T-helper 2 cell treated with Interferon-gamma antibody and Interleukin-4, amounts not matched to agents 100 ng/mL and 5 ng/mL, for 36 hours (primary cell): Measurements from ENCODE around the gene YDJC. TPM values are rescaled to one million over a fixed set of nuclear protein-coding genes. Genes with fewer than 3 reads are reported as not detected.
"Not testable (repeated sequence)": the region's sequence is repeated elsewhere in the genome, so short reads cannot be mapped to it uniquely, and the experiment has no call there.

Experiments used
- intact Hi-C: fragments of 100-400 bp; cut with micrococcal nuclease; formaldehyde crosslinking; loops from one replicate; pipeline ENCODE4 v1.15.1; 2023
- total RNA-seq: library from RNA; stranded (reverse); gene quantifications from 2 replicates; pipeline ENCODE4 v1.2.3, GENCODE V29; 2022

Gene YDJC
- total RNA-seq: 41.1 and 41.7 TPM in 2 replicates

- intact Hi-C loops: loop anchor here (1.0 to 2.0 kb wide), 2 partner anchors 13 to 61 kb away; partner anchors contain the start of gene SDF2L1
Measured at GRCh38 chr22:21629255-21630149, at the start of gene YDJC. TSS of gene YDJC (minus strand) at chr22:21630022. CDS start at chr22:21630014, 8 bp downstream.

DNA sequence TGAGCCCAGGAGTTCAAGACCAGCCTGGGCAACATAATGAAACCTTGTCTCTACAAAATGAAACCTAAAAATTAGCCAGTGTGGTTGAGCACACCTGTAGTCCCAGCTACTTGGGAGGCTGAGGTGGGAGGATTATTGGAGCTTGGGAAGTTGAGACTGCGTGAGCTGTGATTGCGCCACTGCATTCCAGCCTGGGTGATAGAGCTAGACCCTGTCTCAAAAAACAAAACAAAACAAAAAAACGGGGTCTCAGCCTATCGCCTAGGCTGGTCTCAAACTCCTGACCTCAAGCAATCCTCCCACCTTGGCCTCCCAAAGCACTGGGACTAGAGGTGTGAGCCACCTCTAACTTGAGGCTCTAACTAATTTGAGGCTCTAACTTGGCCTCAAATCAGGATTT, 49.6 kb upstream of the YDJC start:
- intact Hi-C loops: no loop called here

DNA sequence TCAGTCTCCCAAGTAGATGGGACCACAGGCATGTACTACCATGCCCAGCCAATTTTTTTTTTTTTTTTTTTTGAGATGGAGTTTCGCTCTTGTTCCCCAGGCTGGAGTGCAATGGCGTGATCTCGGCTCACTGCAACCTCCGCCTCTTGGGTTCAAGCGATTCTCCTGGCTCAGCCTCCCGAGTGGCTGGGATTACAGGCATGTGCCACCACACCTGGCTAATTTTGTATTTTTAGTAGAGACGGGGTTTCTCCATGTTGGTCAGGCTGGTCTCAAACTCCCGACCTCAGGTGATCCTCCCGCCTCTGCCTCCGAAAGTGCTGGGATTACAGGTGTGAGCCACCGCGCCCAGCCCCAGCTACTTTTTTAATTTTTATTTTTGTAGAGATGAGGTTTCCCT, 49.0 kb upstream of the YDJC start:
- intact Hi-C loops: not testable (repeated sequence)

DNA sequence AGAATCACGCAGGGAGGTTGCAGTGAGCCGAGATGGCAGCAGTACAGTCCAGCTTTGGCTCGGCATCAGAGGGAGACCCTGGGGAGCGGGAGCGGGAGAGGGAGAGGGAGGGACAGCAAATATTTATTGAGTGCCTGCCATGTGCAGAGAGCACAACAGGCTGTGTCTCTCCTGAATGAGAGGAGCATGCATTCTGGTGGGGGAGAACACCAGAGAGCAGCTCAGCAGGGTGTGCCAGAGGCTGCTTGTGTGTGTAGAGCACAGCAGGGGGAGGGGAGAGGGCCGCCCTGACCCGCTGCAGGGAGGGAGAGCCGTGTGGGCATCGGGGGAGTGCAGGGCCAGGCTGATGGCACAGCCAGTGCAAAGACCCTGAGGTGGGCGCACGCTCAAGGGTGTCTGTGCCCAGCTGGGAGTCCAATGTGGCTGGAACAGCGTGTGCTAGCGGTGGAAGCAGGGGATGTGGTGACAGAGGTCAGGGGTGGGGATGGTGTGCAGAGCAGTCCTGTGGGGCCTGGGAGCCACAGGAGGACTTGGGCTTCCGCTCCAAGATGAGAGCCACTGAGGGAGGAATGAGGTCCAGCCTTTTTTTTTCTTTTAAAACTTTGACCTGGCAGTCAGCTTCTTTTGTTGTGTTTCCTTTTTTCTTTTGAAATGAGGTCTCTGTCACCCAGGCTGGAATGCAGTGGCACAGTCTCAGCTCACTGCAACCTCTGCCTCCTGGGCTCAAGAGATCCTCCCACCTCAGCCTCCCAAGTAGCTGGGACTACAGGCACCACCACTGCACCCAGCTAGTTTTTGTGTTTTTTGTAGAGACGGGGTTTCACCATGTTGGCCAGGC, 48.0 kb upstream of the YDJC start:
- intact Hi-C loops: no loop called here

DNA sequence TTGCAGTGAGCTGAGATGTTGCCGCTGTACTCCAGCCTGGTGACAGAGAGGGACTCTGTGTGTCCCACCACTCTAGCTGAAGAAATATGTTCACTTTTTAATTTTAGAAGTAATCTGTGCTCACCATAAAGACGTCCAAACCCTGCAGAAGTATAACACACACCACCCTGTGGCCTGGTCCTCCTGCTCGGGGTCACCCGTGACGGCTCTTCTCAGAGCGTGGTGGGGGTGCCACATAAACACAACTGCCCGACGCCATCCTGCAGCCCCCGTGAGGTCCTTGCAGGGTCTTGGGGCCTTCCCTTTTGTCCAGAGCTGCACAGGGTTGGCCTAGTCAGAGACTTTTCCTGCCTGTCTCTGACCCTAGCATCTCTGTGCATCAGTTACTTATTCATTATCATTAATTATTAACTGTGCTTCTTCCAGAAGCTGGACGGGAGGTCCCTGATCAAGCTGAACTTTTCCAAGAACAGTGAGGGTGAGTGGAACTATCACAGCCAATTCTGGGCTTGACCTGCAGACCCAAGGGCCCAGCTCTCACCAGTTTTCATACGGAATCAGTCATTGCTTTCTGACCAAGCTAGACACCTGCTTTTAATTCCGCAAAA, 44.9 kb upstream of the YDJC start:
- intact Hi-C loops: no loop called here

DNA sequence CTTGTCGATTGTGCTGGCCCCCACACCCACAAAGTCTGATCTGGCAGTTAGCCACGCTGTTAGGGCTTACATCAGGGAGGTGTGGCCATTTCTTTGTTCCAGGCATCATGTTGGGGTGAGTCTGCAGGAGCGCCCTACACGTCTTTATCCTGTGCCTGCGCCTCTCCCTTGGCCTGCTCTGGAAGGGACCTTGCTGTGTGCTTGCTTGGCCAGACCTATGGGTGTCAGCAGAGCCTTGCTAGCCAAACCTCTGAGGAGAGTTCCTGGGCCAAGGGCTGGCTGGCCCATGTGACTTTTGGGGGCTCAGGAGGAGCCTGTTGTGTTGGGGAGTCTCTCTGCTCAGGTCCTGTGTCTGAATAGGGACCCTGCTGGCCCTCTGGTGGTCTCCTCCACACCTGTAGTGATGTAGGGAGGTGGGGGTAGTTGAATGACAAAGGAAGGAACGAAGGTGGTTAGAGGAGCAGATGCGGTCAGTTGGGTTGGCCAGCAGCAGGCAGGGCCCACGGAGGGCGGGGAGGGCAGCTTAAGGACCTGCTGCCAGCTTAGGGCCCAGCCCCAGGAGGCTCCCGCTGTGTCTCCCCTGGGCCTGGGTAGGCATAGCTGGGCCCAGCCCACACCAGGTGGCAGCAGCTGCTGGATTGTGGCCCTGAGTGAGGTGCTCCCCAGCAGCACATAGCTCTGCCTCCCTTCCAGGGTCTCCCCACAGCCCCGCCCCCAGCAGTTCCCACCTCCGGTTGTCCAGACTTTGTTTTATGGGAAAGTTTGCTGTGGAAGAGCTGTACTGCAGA, 43.9 kb upstream of the YDJC start:
- intact Hi-C loops: no loop called here

DNA sequence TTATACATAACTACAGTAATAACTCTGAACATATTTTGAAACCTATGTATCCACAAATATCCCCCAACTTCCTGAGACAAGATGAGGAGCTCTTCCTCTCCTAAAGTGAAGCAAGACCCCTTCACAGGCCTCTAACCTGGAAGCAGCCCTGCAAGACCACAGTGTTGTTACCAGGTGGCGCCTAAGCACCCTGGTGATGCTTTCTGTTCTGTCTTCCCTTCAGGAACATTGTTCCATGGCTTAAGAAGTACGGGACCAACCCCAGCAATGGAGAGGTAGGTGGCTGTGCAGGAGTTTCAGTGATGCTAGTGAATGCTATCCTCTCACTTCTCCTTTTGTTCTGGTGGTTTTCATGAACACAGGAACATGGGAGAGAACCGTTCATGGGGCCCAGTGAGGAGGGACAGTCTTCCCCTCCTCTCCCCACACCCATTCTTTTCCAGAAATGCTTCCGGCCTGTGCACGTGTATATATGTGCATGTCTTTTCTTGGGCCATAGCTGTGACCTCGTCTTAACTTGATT, 42.3 kb upstream of the YDJC start:
- intact Hi-C loops: no loop called here

GRCh38 chr22:21669026-21669425, 39.2 kb upstream of the YDJC start:
- intact Hi-C loops: no loop called here

DNA sequence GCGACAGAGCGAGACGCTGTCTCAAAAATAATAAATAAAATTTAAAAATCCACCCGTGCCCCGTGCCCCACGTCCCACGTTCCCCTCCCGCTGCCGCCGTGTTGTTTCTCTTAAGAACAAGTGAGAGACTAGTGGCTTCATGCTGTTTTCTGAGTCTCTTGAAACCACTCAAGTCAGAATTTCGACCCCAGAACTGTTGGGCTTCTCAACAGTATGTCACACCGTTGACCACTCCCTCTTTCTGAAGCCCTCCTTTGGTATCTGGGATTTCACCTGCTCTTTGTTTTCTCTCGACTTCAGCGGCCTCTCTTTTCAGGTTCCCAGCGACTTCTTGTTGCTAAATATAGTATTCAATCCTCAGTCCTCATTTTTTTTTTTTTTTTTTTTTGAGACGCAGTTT, 37.0 kb upstream of the YDJC start:
- intact Hi-C loops: loop anchor here (1.0 kb wide), 1 partner anchor 9 kb away; no protein-coding TSS in a partner anchor

GRCh38 chr22:21665047-21665851, 35.4 kb upstream of the YDJC start:
- intact Hi-C loops: no loop called here

- intact Hi-C loops: no loop called here
Measured at GRCh38 chr22:21663738-21664137, 33.9 kb upstream of the YDJC start.

- intact Hi-C loops: no loop called here
Measured at GRCh38 chr22:21661991-21662390, 32.2 kb upstream of the YDJC start.

DNA sequence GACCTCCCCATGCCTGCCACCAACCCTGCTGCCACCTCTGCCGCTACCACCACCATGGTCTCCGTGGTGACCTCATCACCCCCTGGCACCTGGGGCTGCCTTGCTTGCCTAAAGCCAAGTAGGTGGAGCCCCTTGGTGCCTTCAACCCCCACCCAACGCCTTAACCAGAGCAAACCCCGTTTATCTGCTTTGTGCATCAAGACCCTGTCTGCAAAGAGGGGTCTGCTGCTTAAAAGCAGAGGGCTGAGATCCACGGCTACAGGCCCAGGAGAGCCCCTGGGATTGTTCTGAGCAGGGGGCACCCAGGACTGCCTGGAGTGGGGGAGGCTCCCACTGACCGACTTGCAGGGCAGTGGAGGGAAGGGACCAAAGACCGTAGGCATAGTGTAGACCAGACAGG, 31.1 kb upstream of the YDJC start:
- intact Hi-C loops: no loop called here

GRCh38 chr22:21659864-21660525, 30.2 kb upstream of the YDJC start:
- intact Hi-C loops: no loop called here

- intact Hi-C loops: loop anchor here (1.0 kb wide), 2 partner anchors 9 to 78 kb away; partner anchors contain the start of genes PPIL2 and YPEL1
Measured at GRCh38 chr22:21657360-21658032, 27.7 kb upstream of the YDJC start.

GRCh38 chr22:21657020-21657359, 27.2 kb upstream of the YDJC start:
- intact Hi-C loops: loop anchor here (1.0 kb wide), 2 partner anchors 9 to 78 kb away; partner anchors contain the start of genes PPIL2 and YPEL1

- intact Hi-C loops: no loop called here
Measured at GRCh38 chr22:21652547-21653545, 23.0 kb upstream of the YDJC start.
